NCI-H748 treated with DMSO at 0.1 percent for 48 hours (cell line): ENCODE data around the gene ST14.

Experiments
- DNase-seq: peaks from one replicate; lab custom pipeline; 2025; lab: John Stamatoyannopoulos, UW

The ST14 gene

DNA sequence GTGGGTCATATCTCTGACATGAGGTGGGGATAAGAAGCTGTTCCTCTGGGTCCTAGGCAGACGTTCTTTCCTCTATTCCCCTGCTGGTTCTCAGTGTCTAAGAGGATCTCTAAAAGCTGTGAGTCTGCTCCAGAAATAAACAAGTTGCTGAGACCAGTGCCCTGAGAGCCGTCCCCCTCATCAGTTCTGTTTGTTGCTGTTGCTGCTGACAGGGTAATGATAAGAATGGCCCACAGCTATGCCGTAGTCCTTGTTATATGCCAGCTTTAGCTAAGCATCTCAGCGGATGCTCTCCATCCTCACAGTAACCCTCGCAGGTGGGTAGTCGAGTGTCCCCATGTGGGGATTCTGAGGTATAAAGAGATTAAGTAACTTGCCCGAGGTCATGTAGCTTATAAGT lies 23.5 kb upstream of the ST14 start:
- no peak for DNase-seq

DNA sequence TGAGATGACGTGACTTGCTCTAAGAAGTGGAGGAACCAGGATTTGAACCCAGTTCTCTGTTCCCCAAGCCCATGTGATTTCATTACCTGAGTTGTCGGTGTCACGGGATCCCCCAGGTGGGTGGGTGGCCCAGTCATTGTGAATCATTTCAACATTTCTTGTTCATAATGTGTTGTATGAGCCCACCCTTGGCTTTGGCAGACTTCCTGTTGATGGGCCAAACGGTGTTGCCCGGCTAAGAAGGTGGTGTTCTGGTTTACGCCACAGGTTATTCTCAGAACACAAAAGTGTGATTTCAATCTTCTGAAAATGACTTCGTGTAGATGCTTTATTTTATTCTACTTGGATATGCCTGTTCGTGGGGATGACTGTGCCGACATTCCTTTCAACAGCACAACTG lies 21.6 kb upstream of the ST14 start:
- DNase-seq = no peak

DNA sequence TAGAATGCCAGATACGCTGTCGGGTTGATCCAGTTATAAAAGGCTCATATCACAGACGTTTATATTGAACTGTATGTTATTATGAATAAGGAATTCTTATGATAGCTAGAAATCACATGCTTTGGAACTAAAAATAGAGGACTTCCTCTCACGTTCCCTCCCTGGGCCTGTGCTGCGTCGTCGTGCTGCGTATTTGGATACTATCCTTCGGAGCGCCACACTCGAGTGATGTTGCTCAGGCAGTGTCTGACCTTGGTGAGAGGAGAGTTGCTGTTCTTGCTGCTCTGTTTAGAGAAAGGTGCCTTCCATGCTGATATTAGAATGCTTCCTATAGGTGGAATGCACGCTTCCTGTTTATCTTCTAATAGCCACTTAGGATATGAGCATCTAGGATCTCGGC lies 20.2 kb upstream of the ST14 start:
- DNase-seq = no peak

DNA sequence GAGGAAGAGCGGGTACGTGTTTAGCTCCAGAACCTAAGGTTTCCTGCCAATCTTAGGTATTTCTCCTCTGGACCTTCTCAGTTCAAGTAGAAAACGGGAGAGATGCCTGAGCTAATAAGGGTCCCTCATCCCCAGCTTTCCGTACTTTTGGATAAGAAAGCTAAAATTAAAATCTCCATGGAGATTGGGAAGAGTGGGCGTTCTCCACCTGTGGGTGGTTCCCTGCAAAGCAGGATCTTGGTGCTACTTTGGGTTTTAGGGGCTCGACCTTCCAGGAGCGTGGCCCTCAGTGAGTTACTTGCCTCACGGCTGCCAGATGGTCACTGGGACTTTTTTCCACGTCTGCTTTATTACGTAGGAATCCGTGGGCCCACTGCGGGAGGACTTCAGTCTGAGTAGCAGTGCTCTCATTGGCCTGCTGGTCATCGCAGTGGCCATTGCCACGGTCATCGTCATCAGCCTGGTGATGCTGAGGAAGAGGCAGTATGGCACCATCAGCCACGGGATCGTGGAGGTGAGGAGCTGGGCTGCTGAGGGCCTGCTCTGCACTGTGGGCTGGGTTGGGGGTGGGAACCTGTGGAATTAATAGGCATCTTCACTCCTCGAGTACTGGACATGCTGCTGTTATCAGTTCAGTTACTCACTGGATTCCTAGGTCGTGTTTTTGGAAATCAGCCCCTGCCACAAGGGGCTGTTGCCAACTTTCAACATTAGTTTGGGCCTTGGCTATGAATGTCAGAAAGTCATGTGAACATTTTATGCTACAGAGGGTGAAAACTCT lies 17.8 kb upstream of the ST14 start:
- no peak for DNase-seq

DNA sequence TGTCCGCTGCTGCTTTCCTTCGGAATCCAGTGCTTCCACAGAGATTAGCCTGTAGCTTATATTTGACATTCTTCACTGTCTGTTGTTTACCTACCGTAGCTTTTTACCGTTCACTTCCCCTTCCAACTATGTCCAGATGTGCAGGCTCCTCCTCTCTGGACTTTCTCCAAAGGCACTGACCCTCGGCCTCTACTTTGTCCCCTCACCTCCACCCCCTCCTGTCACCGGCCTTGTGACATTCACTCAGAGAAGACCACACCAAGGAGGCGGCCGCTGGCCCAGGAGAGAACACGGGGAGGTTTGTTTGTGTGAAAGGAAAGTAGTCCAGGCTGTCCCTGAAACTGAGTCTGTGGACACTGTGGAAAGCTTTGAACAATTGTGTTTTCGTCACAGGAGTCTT lies 15.4 kb upstream of the ST14 start:
- DNase-seq = no peak

DNA sequence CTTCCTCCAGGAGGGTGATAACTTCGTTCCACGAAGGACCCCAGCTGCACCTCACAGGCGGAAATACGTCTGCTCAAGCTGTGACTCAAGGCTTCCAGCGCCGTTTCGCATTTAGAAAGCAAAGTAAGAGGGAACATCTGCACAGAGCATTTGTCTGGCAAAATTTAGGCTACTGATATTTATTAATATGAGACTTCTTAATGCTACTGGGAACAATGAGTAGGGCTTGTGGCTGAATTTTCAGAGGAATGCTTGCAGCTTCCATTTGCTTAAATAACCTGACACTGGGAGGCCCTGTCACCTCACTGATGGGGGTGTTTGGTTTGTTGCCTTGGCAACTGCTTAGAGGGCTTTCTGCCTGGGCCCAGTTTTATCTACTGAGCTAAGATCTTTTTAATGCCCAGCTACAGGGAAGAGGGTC lies 14.7 kb upstream of the ST14 start:
- no peak for DNase-seq

DNA sequence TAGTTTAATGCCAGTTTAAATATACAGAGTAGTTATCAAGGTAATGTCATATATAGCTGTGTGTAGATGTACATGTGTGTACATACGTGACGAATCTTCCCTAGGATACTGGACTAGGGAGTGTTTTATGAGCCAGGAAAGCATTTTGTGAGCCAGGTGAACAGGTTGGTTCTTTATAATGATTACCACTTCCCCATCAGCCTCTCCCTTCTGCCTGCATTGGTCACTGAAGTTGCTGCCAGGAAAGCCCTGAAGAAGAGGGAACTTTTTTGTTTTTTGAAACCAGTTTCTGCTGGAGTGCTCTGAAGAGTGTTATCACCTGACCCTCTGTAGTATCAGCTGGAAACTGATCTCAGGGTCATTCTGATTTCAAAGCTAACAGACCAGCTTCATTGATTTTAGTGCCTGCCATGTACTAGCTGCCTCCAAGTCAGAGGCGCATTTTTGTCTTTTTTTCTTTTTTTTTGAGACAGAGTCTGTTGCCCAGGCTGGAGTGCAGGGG lies 14.2 kb upstream of the ST14 start:
- no peak for DNase-seq

DNA sequence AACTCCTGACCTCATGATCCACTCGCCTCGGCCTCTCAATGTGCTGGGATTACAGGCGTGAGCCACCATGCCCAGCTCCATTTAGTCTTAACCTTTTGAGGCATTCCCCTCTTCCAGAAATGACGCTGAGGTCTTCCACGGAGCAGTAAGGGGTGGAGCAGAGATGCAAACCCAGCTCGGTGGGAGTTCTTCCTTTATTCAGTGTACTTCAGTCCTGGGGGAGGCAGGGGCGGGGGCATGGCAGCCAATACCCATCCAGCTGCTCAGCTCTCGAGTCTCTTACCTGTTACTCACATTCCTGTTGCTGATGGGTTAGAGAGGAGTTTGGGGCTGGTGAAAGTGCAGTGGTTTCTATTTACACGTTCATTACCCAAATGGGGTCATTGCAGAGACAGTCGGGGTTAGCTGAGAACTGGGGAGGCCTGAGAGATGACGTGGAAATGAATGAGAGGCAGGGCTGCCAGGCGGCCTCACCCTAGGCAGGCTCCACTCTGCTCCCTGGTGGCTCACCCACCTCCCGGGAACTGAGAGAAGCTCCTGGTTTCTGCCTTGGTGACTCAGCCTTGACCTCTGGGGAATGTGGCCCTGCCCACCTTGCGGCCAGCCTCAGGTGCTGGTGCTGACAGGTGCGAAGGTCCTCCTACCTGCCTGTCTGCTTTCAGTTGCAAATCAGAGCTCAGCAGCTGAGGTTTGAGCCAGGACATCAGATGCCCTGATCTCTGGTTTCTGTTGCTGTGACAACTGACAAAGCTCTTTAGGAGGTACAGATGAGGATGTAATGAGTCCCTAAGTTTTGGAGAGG lies 13.4 kb upstream of the ST14 start:
- no peak for DNase-seq

DNA sequence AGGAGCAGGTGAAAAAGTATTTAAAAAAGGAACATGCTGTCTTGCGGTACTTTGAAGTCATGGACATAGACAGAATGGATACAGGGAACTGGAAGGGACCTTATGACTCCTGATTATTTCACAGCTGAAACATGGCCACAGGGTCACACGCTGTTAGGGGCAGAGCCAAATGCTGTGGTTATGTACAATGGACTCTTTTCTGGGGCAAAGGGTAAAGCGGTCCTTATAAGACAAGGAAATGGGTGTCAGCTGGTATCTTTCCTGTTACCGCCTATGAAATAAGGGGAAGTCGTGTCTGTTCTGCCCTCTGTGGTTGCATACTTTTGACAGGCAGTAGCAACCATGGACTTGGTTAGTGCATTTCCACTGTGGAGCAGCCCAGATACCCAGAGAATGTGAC lies 12.8 kb upstream of the ST14 start:
- no peak for DNase-seq

DNA sequence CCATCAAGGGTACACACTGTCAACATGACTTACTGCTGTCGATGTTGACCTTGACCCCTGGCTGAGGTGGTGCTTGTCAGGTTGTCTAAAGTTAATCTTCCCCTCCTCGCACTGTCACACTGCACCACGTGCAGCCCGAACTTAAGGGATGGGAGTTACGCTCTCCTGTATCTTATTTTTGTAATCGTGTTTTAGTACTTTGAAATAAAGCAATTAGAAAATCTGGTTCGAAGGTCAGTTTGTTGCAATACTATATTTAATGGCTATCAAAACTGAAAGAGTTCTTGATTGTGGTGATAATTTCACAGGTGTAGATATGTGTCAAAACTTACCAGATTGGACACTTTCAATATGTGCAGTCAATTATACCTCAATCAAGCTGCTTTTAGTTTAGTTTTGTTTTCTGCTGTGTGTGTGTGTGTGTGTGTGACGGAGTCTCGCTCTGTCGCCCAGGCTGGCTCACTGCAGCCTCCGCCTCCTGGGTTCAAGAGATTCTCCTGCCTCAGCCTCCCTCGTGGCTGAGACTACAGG lies 10.7 kb upstream of the ST14 start:
- no peak for DNase-seq

DNA sequence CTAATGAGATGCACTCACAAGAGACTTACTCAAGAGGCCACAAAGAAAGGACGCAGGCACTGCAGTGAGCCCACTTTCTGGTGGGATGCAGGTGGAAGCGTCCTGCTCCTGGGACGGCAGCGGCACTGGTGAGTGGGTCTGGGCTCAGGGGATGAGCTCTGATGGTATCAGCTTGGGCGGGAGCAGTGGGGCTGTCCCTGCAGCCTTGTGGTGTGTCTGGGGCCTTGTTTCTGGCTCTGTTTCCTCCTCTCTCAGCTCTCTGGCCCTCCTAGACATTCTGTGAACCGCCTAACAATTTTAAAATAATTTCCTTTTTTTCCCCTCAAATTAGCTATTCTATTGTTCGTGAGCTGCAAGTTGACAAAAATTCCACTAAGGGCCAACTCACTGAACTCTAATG lies 8.8 kb upstream of the ST14 start:
- DNase-seq = no peak

DNA sequence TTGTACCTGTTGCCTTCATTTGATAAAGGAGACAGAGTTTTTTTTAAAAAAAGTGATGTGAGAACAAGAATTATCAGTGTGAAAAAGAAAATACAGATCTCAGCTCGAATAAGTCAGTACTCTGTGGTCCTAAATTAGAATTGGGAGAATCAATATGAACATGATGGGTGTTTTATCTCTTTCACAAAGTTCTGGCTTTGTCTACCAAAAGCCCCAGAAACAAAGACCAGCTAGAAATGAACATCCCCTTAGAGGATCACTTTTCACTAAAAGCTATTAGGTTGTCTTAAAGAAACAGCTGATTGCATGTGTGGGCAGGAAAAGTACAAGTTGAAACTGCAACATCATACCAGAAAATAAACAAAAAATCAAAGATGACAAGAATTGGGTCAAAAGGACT lies 8.4 kb upstream of the ST14 start:
- no peak for DNase-seq

DNA sequence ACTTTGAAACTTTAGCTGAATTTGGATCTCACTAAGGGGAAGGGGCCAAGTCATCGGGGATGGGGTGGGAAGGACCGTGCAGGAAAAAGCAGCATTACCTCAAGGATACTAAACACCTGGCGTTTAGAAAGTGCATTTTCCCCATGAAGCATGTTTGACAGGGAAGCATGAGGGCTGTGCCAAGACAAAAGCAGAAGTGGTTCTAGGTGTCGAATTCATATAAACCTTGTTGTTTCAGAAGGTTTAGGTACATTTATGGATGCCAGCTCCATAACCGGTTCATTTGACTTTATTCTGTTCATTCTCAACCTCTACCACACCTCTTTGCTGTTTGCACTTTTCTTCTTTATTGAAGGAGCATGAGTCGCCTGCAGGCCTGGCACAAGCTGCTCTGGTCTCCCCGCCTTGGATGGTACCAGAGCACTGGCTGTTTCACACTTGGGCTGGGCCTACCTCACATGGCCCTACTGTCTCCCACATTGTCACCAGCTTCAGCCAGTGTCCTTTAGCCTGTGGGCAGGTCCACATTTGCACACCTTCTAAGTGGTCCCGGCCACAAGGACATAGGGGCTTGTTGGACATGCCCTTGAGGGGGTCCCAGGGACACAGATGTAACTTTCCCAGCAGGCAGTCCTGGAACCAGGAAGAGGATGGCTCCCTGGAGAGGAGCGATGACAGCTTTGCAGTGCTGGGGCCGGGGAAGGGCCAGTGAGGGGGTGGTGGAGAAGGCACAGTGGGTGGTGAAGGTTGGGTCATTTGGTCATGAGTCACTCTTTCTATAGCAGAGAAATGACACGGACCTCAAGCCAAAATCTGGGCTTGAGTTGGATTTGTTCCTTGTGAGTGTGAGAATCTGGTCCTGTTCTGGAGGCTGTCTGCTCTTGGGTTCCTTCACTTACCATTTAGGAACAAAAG lies 3.2 kb upstream of the ST14 start:
- no peak for DNase-seq

DNA sequence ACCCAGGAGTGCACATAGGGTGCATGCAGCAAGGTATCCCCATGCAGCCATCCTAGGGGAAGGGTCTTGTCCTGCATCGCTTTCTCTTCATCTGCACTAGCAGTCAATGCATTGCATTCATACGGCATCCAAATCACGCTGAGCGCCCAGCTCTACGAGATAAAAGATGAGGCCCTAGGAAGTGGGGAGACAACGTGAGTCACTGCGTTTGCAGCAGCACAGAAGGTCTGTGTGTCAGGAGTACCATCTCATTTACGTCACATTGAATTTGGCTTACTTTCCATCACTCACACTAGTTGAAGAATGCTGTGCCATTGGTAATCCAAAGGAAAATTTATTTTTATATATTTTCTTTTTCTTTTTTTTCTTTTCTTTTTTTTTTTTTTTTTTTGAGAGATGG lies 2.5 kb upstream of the ST14 start:
- no peak for DNase-seq

DNA sequence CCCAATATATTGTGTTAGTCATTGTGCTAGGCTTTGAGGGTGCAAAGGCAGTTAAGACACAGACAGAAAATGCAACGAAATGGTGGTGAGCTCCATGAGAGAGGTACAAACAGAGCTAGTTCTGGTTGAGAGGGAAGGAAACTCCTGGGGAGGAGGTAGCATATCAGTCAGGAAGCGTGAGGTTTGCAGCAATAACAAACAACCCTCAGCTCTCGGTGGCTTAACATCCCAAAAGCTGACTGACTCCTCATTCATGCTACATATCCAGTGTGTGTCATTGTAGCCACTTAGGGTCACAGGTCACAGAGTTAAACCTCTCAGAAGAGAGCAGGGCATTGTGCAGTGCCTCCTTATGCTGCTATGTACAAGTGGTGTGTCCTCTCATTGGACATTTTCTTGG lies 1.7 kb upstream of the ST14 start:
- no peak for DNase-seq

DNA sequence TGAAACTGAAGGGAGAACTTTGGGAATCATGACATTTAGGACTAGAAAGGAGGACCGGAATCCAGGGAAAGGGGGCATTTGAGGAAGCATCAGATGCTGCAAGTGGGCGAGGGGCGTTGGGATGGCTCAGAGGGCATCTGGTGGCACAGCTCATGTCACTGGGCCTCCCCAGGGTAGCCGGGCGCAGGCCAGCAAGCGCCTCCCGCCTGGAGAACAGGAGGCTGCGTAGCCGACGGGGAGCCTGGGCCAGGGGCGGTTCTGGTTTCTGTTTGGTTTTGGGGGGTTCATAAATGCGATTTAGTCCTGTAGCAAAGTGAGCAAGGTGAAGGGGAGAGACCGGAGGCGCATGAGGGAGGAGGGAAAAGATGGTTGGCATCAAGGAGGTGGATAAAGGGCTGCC lies 443 bp upstream of the ST14 start:
- DNase-seq = no peak

DNA sequence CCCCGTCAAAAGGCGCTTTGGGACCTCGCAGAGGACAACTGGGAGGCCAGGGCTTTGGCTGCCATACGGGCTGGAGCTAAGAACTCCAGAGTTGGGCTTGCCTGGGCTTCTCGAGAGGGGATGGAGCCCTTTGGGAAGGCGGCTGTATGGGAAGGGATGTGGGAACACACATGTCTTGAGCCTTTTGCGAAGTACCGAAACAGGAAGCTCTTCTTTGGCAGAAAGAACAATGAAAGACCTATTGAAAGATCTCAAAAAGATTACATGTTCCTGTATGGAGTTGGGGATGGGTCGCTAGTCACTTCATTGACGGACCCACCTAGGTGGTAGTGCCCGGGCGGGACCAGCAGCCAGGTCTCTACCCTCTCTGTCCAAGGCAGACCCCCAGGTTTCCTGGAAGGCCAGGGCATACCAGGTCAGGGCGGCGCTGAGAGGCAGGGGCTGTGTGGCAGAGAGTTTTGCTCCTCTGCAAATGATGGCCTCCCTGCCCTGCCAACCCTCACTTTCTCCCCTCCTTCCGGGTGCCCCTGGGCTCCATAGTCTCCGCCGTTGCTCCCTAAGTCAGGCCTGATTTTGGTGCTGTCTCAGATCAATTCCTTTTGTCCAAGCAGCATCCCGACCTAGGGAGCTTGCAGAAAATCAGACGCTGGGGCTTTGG lies 1.0 kb downstream of the ST14 start:
- no peak for DNase-seq

DNA sequence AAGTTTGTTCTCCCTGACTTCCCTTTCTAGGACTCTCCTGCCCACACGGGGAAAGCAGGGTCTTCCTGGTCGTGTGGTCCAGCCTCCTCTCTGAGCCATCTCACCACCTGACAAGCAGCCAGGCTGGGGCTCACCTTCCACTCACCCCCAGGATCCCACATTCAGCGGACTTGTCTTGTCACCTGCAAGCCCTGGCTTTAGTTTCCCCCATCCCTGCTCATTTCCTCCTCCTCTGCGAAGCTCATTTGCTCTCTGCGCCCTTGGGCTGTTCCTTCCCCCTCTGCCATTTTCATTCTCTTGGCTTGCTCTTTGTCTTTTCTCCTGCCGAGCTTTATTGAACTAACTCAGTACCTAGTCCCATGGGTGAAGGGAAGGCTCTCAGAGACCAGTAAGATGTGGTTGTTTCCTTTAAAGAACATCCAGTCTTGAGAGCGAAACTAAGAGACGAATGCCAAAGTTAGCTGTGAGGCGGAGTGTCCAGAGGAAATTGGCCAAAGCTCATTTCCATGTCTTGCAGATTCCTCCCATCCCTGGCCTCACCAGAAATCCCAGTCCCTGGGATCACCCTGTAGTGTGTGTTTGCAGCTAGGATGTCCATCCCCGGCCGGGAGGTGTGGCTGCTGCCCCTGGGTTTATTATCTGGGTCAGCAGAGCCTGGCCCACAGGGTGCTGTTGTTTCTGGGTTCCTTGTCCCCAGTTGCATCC lies 2.0 kb downstream of the ST14 start:
- no peak for DNase-seq

DNA sequence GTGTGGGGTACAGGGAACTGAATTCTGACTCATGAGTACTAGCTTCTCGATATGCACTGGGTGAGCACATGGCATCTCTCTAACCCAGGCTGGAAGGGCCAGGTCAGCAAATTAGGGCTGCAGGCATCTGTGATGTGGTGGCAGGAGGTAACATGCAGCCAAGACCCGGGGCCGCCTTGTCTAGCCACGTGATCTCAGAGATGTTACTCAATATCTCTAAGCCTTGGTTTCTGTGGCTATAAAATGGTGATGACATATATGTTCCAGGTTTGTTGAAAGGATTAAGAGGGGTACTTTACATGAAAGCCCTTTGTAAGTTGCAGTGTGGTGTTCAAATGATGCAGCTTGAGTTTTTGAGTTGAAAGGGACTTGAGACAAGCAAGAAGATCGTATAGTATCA lies 3.2 kb downstream of the ST14 start:
- no peak for DNase-seq

DNA sequence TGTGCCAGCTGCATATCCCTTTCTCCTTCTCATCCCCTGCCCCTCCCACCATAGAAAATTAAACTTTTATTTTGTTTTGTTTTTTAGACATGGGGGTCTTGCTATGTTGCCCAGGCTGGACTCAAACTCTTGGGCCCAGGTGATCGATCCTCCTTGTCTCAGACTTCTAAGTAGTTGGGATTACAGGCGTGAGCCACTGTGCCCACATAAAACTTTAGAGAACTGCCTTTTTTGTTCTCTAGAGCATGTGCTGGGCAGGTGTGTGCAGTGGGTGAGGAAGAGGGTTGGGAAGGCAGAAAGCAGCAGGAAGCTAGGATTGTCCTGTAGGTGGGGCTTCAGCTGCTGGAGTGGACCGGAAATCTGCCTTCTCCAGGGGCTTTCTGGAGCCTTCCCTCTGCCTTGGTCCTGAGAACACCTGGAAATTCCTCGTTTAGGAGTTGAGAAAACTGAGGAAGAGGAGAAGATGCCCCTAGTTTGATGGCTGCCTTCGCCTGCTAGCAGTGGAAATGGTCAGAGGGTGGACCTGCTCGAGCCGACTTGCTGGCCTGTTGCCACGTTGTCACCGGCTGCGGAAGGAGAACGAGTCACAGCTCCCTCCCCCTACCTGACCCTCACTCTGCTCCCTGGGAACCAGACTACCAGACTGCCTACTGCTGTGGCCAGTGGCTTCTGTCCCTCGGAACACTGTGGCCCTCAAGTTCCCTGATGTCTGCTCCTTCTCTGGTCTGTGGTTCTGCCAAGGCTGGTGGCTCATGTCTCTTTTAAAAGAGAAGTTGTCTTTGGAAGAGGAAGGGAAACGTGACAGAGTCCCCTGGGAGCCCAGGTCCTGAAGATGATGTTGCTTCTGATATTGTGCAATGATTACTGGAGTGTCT lies 4.0 kb downstream of the ST14 start:
- DNase-seq = no peak
